H1 (cell line): ENCODE data around the gene C11orf71. TPM values are rescaled to one million over a fixed set of nuclear protein-coding genes. Genes with fewer than 3 reads are reported as not detected.

Experiments used
- ASH2L ChIP-seq: fragments of 200-600, 300-600 bp; sonication (generic); IDR thresholded peaks from one replicate; pipeline ENCODE4 v1.7.1; 2017; ENCODE audit warnings: low read length
- BACH1 ChIP-seq: IDR thresholded peaks from 2 replicates; pipeline ENCODE4 v1.6.1; 2012; ENCODE audit warnings: low read length, improper control_type of control experiment
- BCL11A ChIP-seq, 2 experiments: IDR thresholded peaks; one replicate each; pipeline ENCODE4 v1.6.1; 2011; ENCODE audit warnings: low read depth in 2 of 2, low read length in 2 of 2, mild to moderate bottlenecking in 2 of 2
- CBX8 ChIP-seq: fragments of 300-800, 300-1000 bp; sonication (generic); IDR thresholded peaks from 2 replicates; pipeline ENCODE4 v1.7.1; 2016; ENCODE audit warnings: low read depth, low read length, borderline replicate concordance
- CTBP2 ChIP-seq: IDR thresholded peaks from 2 replicates; pipeline ENCODE4 v1.7.0; 2011; ENCODE audit warnings: borderline replicate concordance, mild to moderate bottlenecking, moderate library complexity, mixed read lengths, low read length; ENCODE audit not compliant: insufficient read depth, insufficient read length
- FOSL1 ChIP-seq: IDR thresholded peaks from 2 replicates; pipeline ENCODE4 v1.6.1; 2011; ENCODE audit warnings: mild to moderate bottlenecking, low read depth, low read length, moderate library complexity; ENCODE audit not compliant: insufficient read depth
- HDAC2 ChIP-seq, 2 experiments: fragments of 300-600 bp in 1 of 2; sonication (generic) in 1 of 2; IDR thresholded peaks; 2 replicates each; pipeline ENCODE4 v1.6.1; 2011 to 2012; ENCODE audit warnings: low read depth in 2 of 2, low read length in 2 of 2, mild to moderate bottlenecking in 2 of 2, moderate library complexity in 2 of 2, borderline replicate concordance in 1 of 2, inconsistent platforms in 1 of 2
- JUN ChIP-seq: IDR thresholded peaks from 2 replicates; pipeline ENCODE4 v1.6.1; 2011; ENCODE audit warnings: low read depth, mild to moderate bottlenecking, improper control_type of control experiment, low read length
- KDM4A ChIP-seq: IDR thresholded peaks from one replicate; pipeline ENCODE4 v1.7.1; 2012; ENCODE audit warnings: low read depth, mild to moderate bottlenecking, moderate library complexity, low read length, inconsistent platforms; ENCODE audit not compliant: severe bottlenecking
- KDM5A ChIP-seq: fragments of 200-600 bp; IDR thresholded peaks from 2 replicates; pipeline ENCODE4 v1.7.1; 2012; ENCODE audit warnings: mild to moderate bottlenecking, low read length, inconsistent platforms, mixed read lengths
- PHF8 ChIP-seq: fragments of 200-600 bp; sonication (generic); conservative IDR thresholded peaks from 2 replicates; pipeline ENCODE4 v1.7.1; 2012; ENCODE audit warnings: low read depth, mild to moderate bottlenecking, inconsistent platforms, low read length, moderate library complexity
- POLR2A ChIP-seq, 2 experiments: IDR thresholded peaks; 1 replicate in 1 of 2; 2 replicates in 1 of 2; pipeline ENCODE4 v1.6.1; 2011; ENCODE audit warnings: low read depth in 2 of 2, low read length in 2 of 2, mild to moderate bottlenecking in 2 of 2; ENCODE audit errors: control extremely low read depth in 1 of 2
- POLR2AphosphoS5 ChIP-seq: IDR thresholded peaks from 2 replicates; pipeline ENCODE4 v1.6.1; 2011; ENCODE audit warnings: low read depth, low read length
- POU5F1 ChIP-seq: IDR thresholded peaks from 2 replicates; pipeline ENCODE4 v1.6.1; 2011; ENCODE audit warnings: low read depth, mild to moderate bottlenecking, low read length, moderate library complexity
- SAP30 ChIP-seq: fragments of 300-600 bp; sonication (generic); IDR thresholded peaks from 2 replicates; pipeline ENCODE4 v1.7.1; 2012; ENCODE audit warnings: low read length, moderate library complexity, mild to moderate bottlenecking, inconsistent platforms; ENCODE audit not compliant: insufficient read depth, insufficient replicate concordance
- SIN3A ChIP-seq, 2 experiments: IDR thresholded peaks in 1 of 2; conservative IDR thresholded peaks in 1 of 2; 2 replicates each; pipeline ENCODE4 v1.6.1; 2011 to 2012; ENCODE audit warnings: low read length in 2 of 2, improper control_type of control experiment in 1 of 2, low read depth in 1 of 2, mild to moderate bottlenecking in 1 of 2
- SP4 ChIP-seq: IDR thresholded peaks from 2 replicates; pipeline ENCODE4 v1.6.1; 2012; ENCODE audit warnings: low read length, inconsistent platforms
- polyA plus RNA-seq, 7 experiments: library from polyadenylated mRNA; depleted of rRNA in 3 of 7; stranded (reverse) in 5 of 7; unstranded in 2 of 7; fragments of >200 nt in 5 of 7; fragments of 200-250 nt in 2 of 7; gene quantifications; 1 replicate in 5 of 7; 2 replicates in 1 of 7; 4 replicates in 1 of 7; pipeline versions ENCODE4 v1.2.1 to v1.2.3, GENCODE V29; 2011 to 2013; ENCODE audit warnings: missing spikeins in 2 of 7, mixed read lengths in 2 of 7
- total RNA-seq: library from RNA; stranded (reverse); fragmentation: NEBNext Ultra II Directional; extraction: Animal tissue kit (Norgen Biotek cat#: 25700); gene quantifications from 2 replicates; pipeline ENCODE4 v1.2.1, GENCODE V29; 2021
- TF ChIP-seq, protein P1 (sequence below), 3 experiments: IDR thresholded peaks; 1 replicate in 2 of 3; 2 replicates in 1 of 3; pipeline versions ENCODE4 v1.5.1 to v1.6.1; 2011; ENCODE audit warnings: low read length in 3 of 3, mild to moderate bottlenecking in 3 of 3, inconsistent platforms in 2 of 3, low read depth in 1 of 3, moderate library complexity in 1 of 3; ENCODE audit not compliant: insufficient read depth in 1 of 3; ENCODE audit errors: control extremely low read depth in 1 of 3
- TF ChIP-seq, protein P2 (sequence below): IDR thresholded peaks from 2 replicates; pipeline ENCODE4 v1.6.1; 2012; ENCODE audit warnings: inconsistent platforms

The C11orf71 gene
- total and polyA plus RNA-seq, 2 of the 8 experiments (the other 6 are each of a cell fraction or from before 2014, with no cell fraction given), result 5.4 to 8.7 TPM

DNA sequence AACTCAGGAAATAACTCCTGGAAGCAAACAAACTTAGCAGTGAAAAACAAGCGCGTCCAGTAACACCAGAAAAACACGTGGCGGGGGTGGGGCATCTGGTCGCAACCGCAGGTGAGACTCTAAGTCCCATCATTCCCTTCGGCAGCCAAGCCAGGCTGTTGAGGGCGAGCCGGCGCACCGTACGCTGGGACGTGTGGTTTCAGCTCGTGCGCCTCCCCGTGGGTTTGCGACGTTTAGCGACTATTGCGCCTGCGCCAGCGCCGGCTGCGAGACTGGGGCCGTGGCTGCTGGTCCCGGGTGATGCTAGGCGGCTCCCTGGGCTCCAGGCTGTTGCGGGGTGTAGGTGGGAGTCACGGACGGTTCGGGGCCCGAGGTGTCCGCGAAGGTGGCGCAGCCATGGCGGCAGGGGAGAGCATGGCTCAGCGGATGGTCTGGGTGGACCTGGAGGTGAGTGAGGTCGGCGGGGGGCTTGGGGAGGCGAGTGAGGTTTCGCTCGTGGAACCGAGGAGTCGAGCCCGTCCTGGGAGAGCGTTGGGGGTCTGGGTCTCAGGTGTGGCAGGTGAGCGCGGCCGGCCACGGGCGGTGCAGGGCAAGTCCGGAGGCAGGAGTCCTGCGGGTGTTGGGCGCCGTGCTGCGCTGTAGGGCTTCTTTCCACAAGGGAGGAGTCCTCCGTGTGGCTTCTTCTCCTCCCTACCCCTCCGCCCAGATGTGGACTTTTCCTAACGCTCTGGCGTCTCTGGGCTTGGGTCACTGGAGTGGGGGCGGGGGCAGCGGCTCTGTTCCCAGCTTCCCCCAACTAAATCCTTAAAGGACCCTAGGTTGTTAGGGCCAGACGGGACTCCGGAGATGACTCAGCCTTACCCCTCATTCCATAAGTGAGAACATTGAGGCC, 39.2 kb upstream of the C11orf71 start, which contains the start of gene REXO2 (continued):
- TF ChIP-seq CBX8, result no peak
- peak; percentile 74 for TF ChIP-seq POLR2AphosphoS5
- peak; percentile 92 for TF ChIP-seq KDM4A
- TF ChIP-seq ASH2L, result peak; percentile 24
- peak; percentile 55; the same call in 1 of the 2 replicates for TF ChIP-seq BACH1
- no peak for TF ChIP-seq KDM5A
- TF ChIP-seq, protein P1, sequence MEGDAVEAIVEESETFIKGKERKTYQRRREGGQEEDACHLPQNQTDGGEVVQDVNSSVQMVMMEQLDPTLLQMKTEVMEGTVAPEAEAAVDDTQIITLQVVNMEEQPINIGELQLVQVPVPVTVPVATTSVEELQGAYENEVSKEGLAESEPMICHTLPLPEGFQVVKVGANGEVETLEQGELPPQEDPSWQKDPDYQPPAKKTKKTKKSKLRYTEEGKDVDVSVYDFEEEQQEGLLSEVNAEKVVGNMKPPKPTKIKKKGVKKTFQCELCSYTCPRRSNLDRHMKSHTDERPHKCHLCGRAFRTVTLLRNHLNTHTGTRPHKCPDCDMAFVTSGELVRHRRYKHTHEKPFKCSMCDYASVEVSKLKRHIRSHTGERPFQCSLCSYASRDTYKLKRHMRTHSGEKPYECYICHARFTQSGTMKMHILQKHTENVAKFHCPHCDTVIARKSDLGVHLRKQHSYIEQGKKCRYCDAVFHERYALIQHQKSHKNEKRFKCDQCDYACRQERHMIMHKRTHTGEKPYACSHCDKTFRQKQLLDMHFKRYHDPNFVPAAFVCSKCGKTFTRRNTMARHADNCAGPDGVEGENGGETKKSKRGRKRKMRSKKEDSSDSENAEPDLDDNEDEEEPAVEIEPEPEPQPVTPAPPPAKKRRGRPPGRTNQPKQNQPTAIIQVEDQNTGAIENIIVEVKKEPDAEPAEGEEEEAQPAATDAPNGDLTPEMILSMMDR (IDR thresholded peaks at IDR 0.05; ENCODE audit: control extremely low read depth in 1 of 3, insufficient read depth in 1 of 3, low read depth in 1 of 3, low read length in 3 of 3), result peak in 2 of 3 experiments; percentile 22 to 27; a peak in 2 of 4 replicates
- TF ChIP-seq POU5F1, result no peak
- TF ChIP-seq SAP30, result peak; percentile 25
- peak in 1 of 2 experiments; percentile 86; a peak in 2 of 4 replicates for TF ChIP-seq SIN3A (conservative IDR thresholded peaks at IDR 0.05 in 1 of 2, IDR thresholded peaks at IDR 0.05 in 1 of 2; ENCODE audit: low read depth in 1 of 2, low read length in 2 of 2)
- TF ChIP-seq FOSL1, result no peak
- TF ChIP-seq, protein P2, sequence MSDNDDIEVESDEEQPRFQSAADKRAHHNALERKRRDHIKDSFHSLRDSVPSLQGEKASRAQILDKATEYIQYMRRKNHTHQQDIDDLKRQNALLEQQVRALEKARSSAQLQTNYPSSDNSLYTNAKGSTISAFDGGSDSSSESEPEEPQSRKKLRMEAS, result peak; percentile 93
- 0 out of 2 replicates have a peak, but pooled peaks have one; percentile 19 for TF ChIP-seq SP4
- TF ChIP-seq JUN, result 0 out of 2 replicates have a peak, but pooled peaks have one; percentile 6
- peak; percentile 51 to 72; a peak in 2 of 3 replicates for TF ChIP-seq POLR2A (IDR thresholded peaks at IDR 0.05; ENCODE audit: control extremely low read depth in 1 of 2, low read depth in 2 of 2, low read length in 2 of 2)
- TF ChIP-seq CTBP2, result no peak
- TF ChIP-seq BCL11A (IDR thresholded peaks at IDR 0.05; ENCODE audit: low read depth in 2 of 2, low read length in 2 of 2), result no peak
- TF ChIP-seq HDAC2 (IDR thresholded peaks at IDR 0.05; ENCODE audit: borderline replicate concordance in 1 of 2, low read depth in 2 of 2, low read length in 2 of 2), result 0 out of 4 replicates have a peak, but pooled peaks of 1 of the 2 experiments have one; percentile 53
- peak; percentile 50; the same call in 1 of the 2 replicates for TF ChIP-seq PHF8
